ENCODE results near the gene NR3C1. TPM values are rescaled to one million over a fixed set of nuclear protein-coding genes. Genes with fewer than 3 reads are reported as not detected.

The NR3C1 gene
- total RNA-seq, 4 donors from 2014 or later, result 29.7 to 79.2 (median 38.9) TPM

DNA sequence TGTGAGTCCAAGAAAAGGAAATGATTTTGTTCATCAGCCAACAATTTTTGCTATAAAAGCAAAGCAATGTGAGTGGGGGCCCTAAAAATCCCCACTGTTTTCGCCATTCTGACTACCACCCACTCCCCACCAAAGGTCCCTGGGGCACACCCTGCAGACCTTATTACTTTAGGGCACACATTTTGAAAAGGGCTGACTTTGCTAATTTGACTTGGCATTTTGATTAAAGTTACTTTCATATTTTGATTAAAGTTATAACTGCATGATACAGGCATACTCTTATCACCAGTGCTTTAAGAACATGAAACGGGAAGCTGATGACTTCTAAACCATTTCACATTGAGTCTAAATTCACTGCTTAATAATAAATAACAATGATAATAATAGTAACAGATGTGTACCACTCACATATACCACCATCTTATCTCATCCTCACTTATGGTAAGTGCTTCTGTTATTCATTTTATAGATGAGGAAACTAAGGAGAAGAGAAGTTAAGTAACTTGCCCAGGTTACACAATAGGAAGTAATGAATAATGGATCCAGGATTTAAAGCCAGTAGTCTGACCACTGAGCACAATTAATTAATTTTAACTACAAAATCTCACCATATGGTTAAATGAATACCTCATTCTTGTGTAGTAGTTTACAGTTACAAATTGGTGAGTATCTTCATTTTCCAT is 25.4 kb upstream of the NR3C1 start:
- Histone ChIP-seq H3K4me1 (no peaks in the 10 kb centered on the region), H3K4me3 (no peak overlapping the region), H3K36me3 (no peaks in the 10 kb centered on the region), H3K27ac (no peak overlapping the region), H3K27me3 (no peaks in the 10 kb centered on the region), H3K9me3 (no peaks in the 10 kb centered on the region)
- TF ChIP-seq, protein P1, sequence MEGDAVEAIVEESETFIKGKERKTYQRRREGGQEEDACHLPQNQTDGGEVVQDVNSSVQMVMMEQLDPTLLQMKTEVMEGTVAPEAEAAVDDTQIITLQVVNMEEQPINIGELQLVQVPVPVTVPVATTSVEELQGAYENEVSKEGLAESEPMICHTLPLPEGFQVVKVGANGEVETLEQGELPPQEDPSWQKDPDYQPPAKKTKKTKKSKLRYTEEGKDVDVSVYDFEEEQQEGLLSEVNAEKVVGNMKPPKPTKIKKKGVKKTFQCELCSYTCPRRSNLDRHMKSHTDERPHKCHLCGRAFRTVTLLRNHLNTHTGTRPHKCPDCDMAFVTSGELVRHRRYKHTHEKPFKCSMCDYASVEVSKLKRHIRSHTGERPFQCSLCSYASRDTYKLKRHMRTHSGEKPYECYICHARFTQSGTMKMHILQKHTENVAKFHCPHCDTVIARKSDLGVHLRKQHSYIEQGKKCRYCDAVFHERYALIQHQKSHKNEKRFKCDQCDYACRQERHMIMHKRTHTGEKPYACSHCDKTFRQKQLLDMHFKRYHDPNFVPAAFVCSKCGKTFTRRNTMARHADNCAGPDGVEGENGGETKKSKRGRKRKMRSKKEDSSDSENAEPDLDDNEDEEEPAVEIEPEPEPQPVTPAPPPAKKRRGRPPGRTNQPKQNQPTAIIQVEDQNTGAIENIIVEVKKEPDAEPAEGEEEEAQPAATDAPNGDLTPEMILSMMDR (IDR thresholded peaks at IDR 0.05), result no peak
- no peak for TF ChIP-seq POLR2A (IDR thresholded peaks at IDR 0.05)
- no peak for DNase-seq

DNA sequence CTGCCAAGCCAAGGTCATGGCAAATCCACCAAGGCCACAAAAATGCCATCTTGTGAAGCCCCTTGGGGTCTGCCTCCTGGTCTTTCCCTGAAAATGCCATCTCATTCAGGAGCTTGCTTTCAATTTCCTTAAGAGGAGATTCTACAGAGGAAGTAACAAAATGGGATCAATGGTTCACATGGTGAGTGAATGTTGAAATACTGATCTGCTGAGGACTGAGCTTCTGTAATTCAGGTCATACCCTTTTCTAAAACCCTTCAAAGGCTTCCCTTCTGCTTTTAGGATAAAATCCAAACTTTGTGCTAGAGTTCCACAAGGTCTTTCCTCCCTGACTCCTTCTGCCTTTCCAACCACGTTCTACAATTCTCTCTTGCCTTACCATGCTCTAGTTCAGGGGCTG is 24.7 kb upstream of the NR3C1 start:
- Histone ChIP-seq H3K36me3 (no peaks in the 10 kb centered on the region), H3K27me3 (no peaks in the 10 kb centered on the region), H3K4me3 (no peak overlapping the region), H3K4me1 (no peaks in the 10 kb centered on the region), H3K27ac (no peak overlapping the region), H3K9me3 (no peaks in the 10 kb centered on the region)
- no peak for DNase-seq
- TF ChIP-seq, protein P1 (IDR thresholded peaks at IDR 0.05), result no peak
- TF ChIP-seq POLR2A (IDR thresholded peaks at IDR 0.05), result no peak

DNA sequence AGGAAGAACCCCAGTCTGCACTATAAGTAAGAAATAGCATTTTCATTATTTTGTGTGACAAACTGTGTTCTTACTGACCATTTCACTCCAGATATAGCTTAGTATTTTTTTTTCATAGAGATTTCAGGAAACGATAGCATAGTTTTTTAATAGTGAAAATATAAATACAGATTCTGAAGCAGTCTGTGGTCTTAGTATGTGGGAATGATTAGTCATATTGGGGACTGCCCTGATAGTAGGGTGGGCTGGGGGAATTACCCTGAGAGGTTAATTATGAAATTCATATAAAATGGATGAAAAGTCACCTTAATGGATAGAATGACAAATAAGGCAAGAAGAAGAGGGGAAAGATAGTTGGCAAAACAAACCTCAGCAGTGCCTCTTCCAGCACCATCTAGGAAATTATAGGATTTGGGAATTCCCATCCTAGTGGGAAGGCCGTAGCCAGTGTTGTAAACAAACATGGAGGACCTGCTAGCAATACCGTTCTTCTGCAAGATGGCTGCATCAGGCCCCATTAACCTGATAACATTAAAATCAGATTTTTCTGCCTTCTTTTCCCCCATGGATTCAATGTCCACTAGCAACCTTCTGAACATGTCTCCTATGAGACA is 23.7 kb upstream of the NR3C1 start:
- no peak for DNase-seq
- Histone ChIP-seq H3K27ac (no peak overlapping the region), H3K4me1 (no peaks in the 10 kb centered on the region), H3K4me3 (no peak overlapping the region), H3K9me3 (no peaks in the 10 kb centered on the region), H3K36me3 (no peaks in the 10 kb centered on the region), H3K27me3 (no peaks in the 10 kb centered on the region)
- no peak for TF ChIP-seq POLR2A (IDR thresholded peaks at IDR 0.05)
- TF ChIP-seq, protein P1 (IDR thresholded peaks at IDR 0.05), result no peak

DNA sequence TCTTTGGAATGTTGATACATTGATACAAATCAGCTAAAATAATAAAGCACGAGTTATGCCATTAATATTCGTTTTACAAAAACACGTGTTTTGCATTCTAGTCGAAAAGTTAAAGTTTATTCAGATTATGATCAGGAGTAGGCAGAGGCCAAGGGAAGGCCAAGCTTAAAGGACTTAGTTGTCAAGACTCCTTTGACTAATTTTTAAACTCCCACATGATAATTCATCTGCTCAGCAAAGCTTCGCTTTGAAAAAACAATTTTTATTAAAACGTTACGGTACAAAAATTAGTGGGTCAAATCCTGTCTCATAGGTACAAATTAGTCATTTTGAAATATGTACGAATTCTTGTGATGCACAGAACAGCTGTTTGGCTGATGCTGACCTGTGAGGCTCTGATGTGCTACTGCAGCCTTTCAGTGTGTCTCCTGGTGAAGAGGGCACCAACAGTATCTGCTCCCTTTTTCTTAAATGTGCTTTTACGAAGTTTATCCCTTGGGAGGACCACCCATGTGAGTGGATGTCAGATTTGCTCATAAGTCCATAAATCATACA is 23.0 kb upstream of the NR3C1 start:
- no peak for TF ChIP-seq POLR2A (IDR thresholded peaks at IDR 0.05)
- no peaks in the 10 kb centered on the region for H3K36me3 ChIP-seq
- H3K27ac ChIP-seq, result no peak overlapping the region

DNA sequence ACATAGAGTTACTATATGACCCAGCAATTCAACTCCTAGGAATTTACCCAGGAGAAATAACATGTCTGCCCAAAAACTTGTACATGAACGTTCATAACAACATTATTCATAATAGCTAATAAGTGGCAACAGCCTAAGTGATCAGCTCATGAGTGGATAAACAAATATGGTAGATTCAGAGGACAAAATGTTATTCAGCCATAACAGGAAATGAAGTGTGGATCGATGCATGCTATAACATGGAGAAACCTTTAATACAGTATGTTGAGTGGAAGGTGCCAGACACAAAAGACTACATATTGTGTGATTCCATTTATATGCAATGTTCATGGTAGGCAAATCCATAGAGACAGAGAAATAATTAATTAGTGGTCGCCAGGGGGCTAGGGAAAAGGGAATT is 22.3 kb upstream of the NR3C1 start:
- Histone ChIP-seq H3K27ac (no peak overlapping the region), H3K9me3 (no peaks in the 10 kb centered on the region), H3K4me3 (no peak overlapping the region), H3K36me3 (no peaks in the 10 kb centered on the region), H3K27me3 (no peaks in the 10 kb centered on the region), H3K4me1 (no peaks in the 10 kb centered on the region)
- no peak for DNase-seq
- no peak for TF ChIP-seq POLR2A (IDR thresholded peaks at IDR 0.05)
- TF ChIP-seq, protein P1 (IDR thresholded peaks at IDR 0.05), result no peak

More for the DNA sequence above, 23.0 kb upstream of the NR3C1 start:
- Histone ChIP-seq H3K9me3 (no peaks in the 10 kb centered on the region), H3K4me1 (no peaks in the 10 kb centered on the region), H3K4me3 (no peak overlapping the region), H3K27me3 (no peaks in the 10 kb centered on the region)
- DNase-seq, result no peak
